ENCODE data around the gene CFAP45.

DNA sequence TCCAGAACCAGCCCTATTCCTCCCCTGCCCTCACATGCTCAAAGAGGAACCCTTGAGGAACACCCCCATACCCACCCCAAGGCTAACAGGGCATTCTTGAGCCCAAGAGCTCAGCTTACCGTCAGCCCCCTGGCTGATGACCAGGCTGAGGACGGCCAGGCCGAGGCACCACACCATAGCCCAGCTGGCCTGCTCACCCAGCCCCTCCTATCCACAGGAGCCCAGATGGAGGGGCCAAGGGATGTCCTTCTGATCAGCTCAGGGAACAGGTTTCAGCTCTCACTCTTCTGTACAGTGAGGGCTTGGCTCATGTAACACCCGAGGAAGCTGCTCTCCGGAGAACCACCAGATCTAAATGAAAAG is 43.3 kb upstream of the CFAP45 start:
- TF ChIP-seq RAD21 (conservative IDR thresholded peaks at IDR 0.05 in 1 of 2, IDR thresholded peaks at IDR 0.05 in 1 of 2) = no peak
- no peak for TF ChIP-seq RNF2 (IDR thresholded peaks at IDR 0.05; ENCODE audit: borderline replicate concordance, low read depth)
- TF ChIP-seq EP300 (IDR thresholded peaks at IDR 0.05) = no peak
- no peak for TF ChIP-seq HOXB5 (CRISPR knock-in tag; IDR thresholded peaks at IDR 0.05)
